ENCODE data around the gene KRTAP2-2.
"Not testable (repeated sequence)": the region's sequence is repeated elsewhere in the genome, so short reads cannot be mapped to it uniquely, and the experiment has no call there.

DNA sequence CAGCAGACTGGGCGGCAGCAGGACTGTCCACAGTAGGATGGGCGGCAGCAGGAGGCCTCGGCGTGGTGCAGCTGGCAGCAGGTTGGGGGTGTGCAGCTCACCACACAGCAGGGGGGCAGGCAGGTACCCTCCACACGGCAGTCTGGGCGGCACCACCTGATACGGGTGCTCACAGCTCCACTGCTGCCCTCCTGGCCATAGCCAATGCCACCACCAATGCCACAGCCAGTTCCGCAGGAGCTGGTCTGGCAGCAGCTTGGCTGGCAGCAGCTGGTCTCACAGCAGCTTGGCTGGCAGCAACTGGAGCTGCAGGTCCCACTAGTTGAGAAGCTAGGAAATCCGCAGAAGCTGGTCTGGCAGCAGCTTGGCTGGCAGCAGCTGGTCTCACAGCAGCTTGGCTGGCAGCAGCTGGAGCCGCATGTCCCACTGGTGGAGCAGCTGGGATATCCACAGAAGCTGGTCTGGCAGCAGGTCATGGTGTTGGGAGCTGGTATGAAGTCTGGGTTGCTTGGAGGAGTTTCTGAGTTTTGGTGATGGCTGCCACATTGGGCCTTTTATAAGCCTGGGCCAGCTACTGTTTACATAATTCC lies 20.6 kb downstream of the KRTAP2-2 start, which contains the start of gene KRTAP1-3:
- TF ChIP-seq, protein P1, sequence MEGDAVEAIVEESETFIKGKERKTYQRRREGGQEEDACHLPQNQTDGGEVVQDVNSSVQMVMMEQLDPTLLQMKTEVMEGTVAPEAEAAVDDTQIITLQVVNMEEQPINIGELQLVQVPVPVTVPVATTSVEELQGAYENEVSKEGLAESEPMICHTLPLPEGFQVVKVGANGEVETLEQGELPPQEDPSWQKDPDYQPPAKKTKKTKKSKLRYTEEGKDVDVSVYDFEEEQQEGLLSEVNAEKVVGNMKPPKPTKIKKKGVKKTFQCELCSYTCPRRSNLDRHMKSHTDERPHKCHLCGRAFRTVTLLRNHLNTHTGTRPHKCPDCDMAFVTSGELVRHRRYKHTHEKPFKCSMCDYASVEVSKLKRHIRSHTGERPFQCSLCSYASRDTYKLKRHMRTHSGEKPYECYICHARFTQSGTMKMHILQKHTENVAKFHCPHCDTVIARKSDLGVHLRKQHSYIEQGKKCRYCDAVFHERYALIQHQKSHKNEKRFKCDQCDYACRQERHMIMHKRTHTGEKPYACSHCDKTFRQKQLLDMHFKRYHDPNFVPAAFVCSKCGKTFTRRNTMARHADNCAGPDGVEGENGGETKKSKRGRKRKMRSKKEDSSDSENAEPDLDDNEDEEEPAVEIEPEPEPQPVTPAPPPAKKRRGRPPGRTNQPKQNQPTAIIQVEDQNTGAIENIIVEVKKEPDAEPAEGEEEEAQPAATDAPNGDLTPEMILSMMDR (conservative IDR thresholded peaks at IDR 0.05; ENCODE audit: low read depth, low read length) = not testable (repeated sequence)
- TF ChIP-seq RAD21 (IDR thresholded peaks at IDR 0.05; ENCODE audit: low read length); FOS (IDR thresholded peaks at IDR 0.05; ENCODE audit: low read depth, low read length); POLR2A (IDR thresholded peaks at IDR 0.05; ENCODE audit: low read depth, low read length); CHD1 (IDR thresholded peaks at IDR 0.05; ENCODE audit: low read depth, low read length); NFE2L2 (IDR thresholded peaks at IDR 0.05; ENCODE audit: low read depth, low read length); MAFK (IDR thresholded peaks at IDR 0.05; ENCODE audit: low read depth, low read length): not testable (repeated sequence)
- TF ChIP-seq, protein P2, sequence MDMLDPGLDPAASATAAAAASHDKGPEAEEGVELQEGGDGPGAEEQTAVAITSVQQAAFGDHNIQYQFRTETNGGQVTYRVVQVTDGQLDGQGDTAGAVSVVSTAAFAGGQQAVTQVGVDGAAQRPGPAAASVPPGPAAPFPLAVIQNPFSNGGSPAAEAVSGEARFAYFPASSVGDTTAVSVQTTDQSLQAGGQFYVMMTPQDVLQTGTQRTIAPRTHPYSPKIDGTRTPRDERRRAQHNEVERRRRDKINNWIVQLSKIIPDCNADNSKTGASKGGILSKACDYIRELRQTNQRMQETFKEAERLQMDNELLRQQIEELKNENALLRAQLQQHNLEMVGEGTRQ (IDR thresholded peaks at IDR 0.05; ENCODE audit: low read depth, low read length) = not testable (repeated sequence)

All from IMR-90 (cell line).